Activated naive CD8-positive, alpha-beta T cell treated with anti-CD3 and anti-CD28 coated beads, Interleukin-2, amount 50 U/mL, for 24 hours (primary cell): ENCODE data around the gene ETS1.

Experiments
- ATAC-seq: fragments of 150-1000 bp; cut with Tn5 transposase; one replicate; pipeline ENCODE4 v1.10.0; 2021
- DNase-seq: peaks from one replicate; pipeline ENCODE4 v3.0.0; 2021
- H3K27ac Mint-ChIP-seq: one replicate; pipeline ENCODE4 v1.8.0; 2021; ENCODE audit warnings: mild to moderate bottlenecking, mixed read lengths
- H3K27me3 Mint-ChIP-seq: one replicate; pipeline ENCODE4 v1.8.0; 2021; ENCODE audit warnings: mixed read lengths
- H3K36me3 Mint-ChIP-seq: one replicate; pipeline ENCODE4 v1.8.0; 2021; ENCODE audit warnings: low read depth, mixed read lengths
- H3K4me1 Mint-ChIP-seq: one replicate; pipeline ENCODE4 v1.8.0; 2021; ENCODE audit warnings: mixed read lengths
- H3K4me3 Mint-ChIP-seq: one replicate; pipeline ENCODE4 v1.8.0; 2021; ENCODE audit warnings: mild to moderate bottlenecking, moderate library complexity, mixed read lengths
- H3K9me3 Mint-ChIP-seq: one replicate; pipeline ENCODE4 v1.8.0; 2021; ENCODE audit warnings: mixed read lengths

The ETS1 gene

DNA sequence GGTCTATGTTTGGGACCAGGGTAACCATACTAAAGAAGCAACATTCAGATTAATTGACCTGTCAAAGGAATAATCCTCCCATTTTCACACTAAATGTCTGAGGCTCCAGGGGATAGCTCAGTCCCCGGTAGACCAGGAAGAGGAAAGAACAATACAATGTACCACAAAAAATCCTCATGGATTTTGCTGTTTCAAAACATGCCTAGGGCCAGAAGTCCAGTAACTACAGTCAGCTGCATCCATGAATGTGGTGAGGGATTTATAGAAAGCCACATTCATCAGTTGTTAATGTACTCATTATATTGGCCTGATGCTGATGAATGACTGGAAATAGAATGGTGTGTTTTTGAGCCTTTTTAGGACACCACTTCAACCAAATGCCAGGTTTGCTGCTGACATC lies 6.9 kb upstream of the ETS1 start:
- no peak overlapping the region for H3K4me3 Mint-ChIP-seq
- H3K27ac Mint-ChIP-seq = no peak overlapping the region
- peaks cover 36% of the 10 kb centered on the region for H3K4me1 Mint-ChIP-seq
- DNase-seq (no peak), ATAC-seq (no peak)
- H3K9me3 Mint-ChIP-seq = no peaks in the 10 kb centered on the region
- no peaks in the 10 kb centered on the region for H3K36me3 Mint-ChIP-seq
- no peaks in the 10 kb centered on the region for H3K27me3 Mint-ChIP-seq

DNA sequence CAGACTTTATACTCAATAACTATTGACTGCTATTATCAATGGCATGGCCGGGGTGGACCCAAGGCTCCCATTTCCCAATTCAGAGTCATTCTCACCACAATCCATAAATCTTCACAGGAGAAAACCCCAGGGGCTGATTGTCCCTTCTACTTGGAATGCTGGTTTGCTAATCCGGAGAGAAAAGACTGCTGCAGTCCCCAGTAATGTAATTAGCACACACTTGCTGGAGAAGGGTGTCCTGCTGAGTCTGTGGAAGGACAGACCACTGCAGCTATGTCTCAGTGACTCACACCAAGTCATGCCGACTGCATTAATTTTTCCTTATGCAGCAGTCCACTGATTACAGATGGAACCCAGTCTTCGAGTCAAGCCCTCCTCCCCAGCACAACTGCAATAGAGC lies 5.9 kb upstream of the ETS1 start:
- no peaks in the 10 kb centered on the region for H3K36me3 Mint-ChIP-seq
- H3K27ac Mint-ChIP-seq = no peak overlapping the region
- no peak for ATAC-seq
- H3K4me1 Mint-ChIP-seq = peaks cover 27% of the 10 kb centered on the region
- H3K4me3 Mint-ChIP-seq = no peak overlapping the region
- no peak for DNase-seq
- H3K9me3 Mint-ChIP-seq = no peaks in the 10 kb centered on the region
- H3K27me3 Mint-ChIP-seq = no peaks in the 10 kb centered on the region

DNA sequence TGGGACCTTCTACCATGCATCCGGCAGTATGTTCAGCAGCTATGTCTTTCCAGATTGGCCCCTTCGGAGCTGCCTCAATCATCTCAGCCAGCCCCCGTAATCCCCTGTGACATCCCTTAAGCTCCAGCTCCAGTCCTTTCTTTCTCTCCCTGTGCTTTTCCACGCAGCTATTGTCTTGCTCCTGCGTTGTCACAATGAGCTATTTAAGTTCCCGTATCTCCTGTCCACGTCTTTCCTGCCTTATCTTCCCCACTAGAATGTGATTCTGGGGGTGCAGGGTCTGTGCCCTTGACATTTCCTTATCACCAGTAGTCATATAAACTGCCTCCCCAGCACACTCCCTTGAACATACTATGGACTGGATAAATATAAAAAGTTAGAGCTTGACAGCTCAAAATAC lies 5.1 kb upstream of the ETS1 start:
- no peaks in the 10 kb centered on the region for H3K27me3 Mint-ChIP-seq
- no peak overlapping the region for H3K27ac Mint-ChIP-seq
- H3K4me1 Mint-ChIP-seq = peaks cover 25% of the 10 kb centered on the region
- no peaks in the 10 kb centered on the region for H3K36me3 Mint-ChIP-seq
- no peaks in the 10 kb centered on the region for H3K9me3 Mint-ChIP-seq
- no peak for DNase-seq
- no peak for ATAC-seq
- no peak overlapping the region for H3K4me3 Mint-ChIP-seq

DNA sequence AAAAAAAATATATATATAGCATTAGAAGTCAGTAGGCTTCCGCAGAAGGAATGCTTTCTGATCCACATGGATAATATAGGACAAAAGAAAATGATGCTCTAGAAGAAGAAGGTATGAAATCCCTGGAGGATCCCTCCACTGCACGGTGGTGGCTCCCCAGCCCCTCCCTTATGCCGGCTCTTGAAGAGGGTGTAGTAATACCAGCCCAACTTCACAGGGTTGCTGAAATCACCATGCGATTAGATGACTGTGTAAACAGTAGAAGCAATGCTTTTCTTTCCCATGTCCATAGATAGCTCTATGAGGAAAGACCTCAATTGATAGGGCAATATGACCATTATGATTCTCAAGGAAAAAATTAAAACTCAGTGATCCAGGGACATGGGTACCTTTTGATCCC lies 3.2 kb upstream of the ETS1 start:
- no peak for DNase-seq
- Mint-ChIP-seq H3K4me1 (peaks cover 9% of the 10 kb centered on the region), H3K4me3 (no peak overlapping the region), H3K27me3 (no peaks in the 10 kb centered on the region), H3K9me3 (no peaks in the 10 kb centered on the region), H3K27ac (no peak overlapping the region), H3K36me3 (no peaks in the 10 kb centered on the region)
- no peak for ATAC-seq

DNA sequence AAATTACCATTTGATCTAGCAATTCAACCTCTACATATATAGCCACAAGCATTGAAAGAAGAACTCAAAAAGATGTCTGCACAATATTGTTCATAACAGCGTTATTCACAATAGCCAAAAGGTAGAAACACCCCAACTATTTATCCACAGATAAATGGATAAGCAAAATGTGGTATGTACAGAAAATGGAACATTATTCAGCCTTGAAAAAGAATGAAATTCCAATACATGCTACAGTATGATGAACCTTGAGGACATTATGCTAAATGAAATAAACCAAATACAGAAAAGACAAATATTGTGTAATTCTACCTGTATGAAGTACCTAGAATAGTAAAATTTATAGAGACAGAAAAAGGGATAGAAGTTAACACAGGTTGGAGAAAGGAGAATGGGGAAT lies 2.6 kb upstream of the ETS1 start:
- H3K27me3 Mint-ChIP-seq = no peaks in the 10 kb centered on the region
- H3K36me3 Mint-ChIP-seq = no peaks in the 10 kb centered on the region
- H3K27ac Mint-ChIP-seq = no peak overlapping the region
- H3K4me1 Mint-ChIP-seq = peaks cover 4% of the 10 kb centered on the region
- DNase-seq (no peak), ATAC-seq (no peak)
- no peaks in the 10 kb centered on the region for H3K9me3 Mint-ChIP-seq
- H3K4me3 Mint-ChIP-seq = no peak overlapping the region

DNA sequence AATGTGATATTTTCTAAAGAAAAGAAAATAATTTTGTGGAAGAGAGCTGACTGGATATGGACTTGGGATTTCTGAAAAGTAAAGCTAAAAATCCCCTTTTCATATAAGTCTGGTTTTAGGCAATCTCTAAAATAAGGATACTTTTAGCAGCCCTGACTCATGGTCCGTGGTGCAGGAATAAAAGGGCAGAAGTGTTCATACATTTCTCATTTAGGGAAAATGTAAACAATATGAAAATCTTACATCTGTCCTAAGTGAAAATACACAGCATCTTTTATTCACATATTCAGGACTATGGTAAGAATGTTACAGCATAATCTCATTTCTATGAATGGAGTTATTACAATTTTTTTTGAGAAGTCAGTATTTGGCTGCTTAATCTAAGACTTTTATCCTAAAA lies 735 bp upstream of the ETS1 start:
- Mint-ChIP-seq H3K36me3 (no peaks in the 10 kb centered on the region), H3K9me3 (no peaks in the 10 kb centered on the region), H3K4me1 (peaks cover 13% of the 10 kb centered on the region), H3K4me3 (no peak overlapping the region), H3K27me3 (no peaks in the 10 kb centered on the region), H3K27ac (no peak overlapping the region)
- ATAC-seq (no peak), DNase-seq (no peak)

DNA sequence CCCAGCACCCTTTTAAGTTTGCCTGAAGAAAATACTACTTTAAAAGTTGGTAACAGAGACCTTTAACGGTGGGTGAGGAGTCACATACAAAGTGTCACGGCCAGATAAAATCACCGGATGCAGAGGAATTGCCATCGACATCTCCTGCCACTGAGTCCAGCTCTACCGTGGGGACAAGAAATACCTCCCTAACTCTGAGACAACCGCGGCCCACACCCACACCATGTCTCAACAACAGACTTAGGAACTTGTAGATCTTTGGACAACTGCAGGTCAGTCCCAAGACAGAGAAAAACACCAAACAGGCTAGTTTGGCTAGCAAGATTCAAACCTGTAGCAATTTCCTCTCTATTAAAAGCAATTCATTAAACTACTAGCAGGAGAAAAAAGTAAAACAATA lies 669 bp downstream of the ETS1 start:
- ATAC-seq = no peak
- no peaks in the 10 kb centered on the region for H3K36me3 Mint-ChIP-seq
- no peaks in the 10 kb centered on the region for H3K9me3 Mint-ChIP-seq
- H3K27ac Mint-ChIP-seq = no peak overlapping the region
- H3K4me1 Mint-ChIP-seq = peaks cover 25% of the 10 kb centered on the region
- no peak for DNase-seq
- no peak overlapping the region for H3K4me3 Mint-ChIP-seq
- H3K27me3 Mint-ChIP-seq = no peaks in the 10 kb centered on the region

DNA sequence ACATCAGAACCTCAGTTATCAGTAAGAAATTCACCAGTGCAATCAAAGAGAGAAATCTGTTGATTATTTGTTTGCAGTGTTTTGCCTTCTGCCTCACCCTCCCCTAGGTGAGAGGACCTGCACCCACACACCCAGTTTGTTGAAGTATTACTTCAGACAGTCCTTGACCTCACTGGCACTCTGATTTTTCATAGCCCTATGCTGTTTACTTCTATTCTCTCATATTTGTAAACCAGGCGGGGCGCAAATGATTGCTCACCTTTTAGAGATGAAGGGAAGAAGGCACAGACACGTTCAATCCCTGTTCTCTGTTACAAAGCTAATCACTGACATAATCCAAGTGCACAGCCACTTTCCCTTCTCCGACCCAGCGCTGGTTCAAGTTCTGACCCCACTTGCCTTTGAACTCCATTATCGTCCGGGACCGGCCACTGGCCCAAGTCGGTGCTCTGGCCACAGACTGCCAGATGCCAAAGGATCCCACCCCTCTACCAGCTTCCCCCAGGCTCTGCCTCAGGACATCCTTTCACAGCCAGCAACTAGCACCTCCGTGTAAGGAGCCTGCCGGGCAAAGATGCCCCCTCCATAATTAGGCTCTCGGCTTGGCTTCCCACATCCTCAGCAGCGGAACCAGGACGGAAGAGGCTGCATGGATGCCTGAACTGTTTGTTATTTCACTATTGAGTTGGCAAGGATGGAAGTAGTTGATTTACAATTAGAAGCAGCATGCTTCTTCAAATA lies 1.7 kb downstream of the ETS1 start:
- DNase-seq (no peak), ATAC-seq (no peak)
- Mint-ChIP-seq H3K9me3 (no peaks in the 10 kb centered on the region), H3K27ac (no peak overlapping the region), H3K4me1 (peaks cover 36% of the 10 kb centered on the region), H3K36me3 (no peaks in the 10 kb centered on the region), H3K27me3 (no peaks in the 10 kb centered on the region), H3K4me3 (no peak overlapping the region)

DNA sequence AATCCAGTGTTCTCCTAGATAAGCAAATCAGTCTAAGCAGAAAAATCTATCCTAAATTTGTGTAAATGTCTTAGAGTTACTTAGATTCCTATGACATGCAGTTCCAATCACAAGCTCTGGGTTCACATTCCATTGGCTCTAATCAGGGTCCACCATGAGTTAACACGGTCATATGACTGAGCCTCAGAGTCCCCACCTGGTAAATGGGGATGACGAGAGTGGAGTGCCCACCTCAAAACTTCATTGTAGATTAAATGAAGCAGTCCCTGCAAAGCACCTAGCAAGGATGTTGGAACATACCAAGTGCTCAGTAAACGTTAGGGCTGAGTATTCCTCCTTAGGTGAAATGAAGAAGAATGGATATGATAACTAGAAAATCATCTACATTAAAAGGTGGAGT lies 3.1 kb downstream of the ETS1 start:
- H3K27ac Mint-ChIP-seq = no peak overlapping the region
- H3K36me3 Mint-ChIP-seq = no peaks in the 10 kb centered on the region
- H3K27me3 Mint-ChIP-seq = no peaks in the 10 kb centered on the region
- H3K4me3 Mint-ChIP-seq = no peak overlapping the region
- H3K4me1 Mint-ChIP-seq = peaks cover 50% of the 10 kb centered on the region
- H3K9me3 Mint-ChIP-seq = no peaks in the 10 kb centered on the region
- DNase-seq = no peak
- ATAC-seq = no peak

DNA sequence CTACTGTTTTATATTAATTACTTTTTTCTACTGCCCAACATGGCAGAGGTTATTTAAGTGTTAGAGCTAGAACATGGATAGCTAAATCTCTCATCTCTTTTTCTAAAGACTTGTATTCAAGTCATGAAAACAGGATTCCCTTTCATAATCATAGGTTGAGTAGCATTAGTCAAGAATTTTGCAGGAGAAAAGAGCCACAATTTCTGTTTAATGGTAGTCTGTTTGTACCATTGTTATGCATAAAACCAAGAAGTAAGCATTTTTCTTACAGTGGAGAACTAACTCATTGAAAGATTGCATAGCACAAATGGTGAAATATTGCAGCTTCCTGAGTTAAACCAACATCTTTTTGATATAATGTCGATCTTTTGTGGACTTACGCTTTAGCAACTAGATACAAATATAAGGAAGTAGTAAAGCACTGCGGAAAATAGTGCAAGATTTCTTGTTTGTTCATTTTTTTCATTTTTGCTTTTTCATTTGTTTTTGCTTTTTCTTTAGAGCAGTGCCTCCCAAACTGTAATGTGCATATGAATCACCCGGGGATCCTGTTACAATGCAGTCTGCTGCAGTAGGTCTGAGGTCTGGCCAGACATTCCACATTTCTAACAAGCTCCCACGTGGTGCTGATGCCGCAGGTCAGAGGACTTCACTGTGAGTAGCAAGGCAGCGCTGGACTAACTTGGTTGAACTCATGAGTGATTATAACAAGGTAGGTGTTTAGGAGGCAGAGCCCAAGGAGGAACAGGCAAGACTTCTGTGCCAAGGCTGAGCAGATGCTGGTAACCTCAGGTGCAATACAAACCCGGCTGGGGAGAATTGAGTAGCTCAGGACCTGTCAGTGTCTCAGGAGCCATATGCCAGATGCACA lies 4.6 kb downstream of the ETS1 start:
- H3K4me1 Mint-ChIP-seq = peaks cover 55% of the 10 kb centered on the region
- H3K27me3 Mint-ChIP-seq = no peaks in the 10 kb centered on the region
- DNase-seq (no peak), ATAC-seq (no peak)
- H3K9me3 Mint-ChIP-seq = no peaks in the 10 kb centered on the region
- H3K36me3 Mint-ChIP-seq = no peaks in the 10 kb centered on the region
- peak overlapping the region; percentile 35 for H3K4me3 Mint-ChIP-seq
- peak overlapping the region; percentile 3 for H3K27ac Mint-ChIP-seq

DNA sequence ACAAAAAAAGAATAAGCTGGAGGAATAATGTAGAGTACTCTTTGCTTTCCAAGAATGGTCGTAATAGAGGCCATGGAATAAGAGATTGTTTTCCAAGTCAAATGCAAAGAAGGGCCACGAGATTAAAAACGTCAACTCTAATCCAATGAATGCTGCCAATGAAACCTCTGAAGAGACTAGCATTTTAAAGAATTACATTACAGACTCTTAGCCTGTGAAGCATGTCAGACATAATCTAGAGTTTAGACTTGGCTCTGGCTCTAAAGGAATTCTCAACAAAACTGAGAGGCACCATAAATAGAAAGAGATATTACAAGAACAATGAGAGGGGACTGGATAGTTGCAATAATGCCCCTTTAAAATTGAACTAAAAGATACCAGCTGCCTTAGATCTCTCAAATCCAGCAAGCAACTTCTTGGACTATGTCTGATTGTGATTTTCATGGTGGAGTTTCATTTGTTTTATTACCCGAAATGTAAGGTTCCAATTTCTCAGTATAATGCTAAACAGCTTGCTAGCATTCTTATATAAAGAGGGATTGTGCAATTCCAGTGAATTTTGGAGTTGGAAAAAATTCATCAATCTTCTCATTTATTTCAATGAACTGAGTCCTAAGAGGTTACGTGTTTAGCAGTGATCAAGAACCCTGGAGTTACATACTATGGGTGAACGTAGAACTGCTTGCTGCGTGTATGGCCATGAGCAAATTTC lies 5.6 kb downstream of the ETS1 start:
- ATAC-seq (no peak), DNase-seq (no peak)
- Mint-ChIP-seq H3K27ac (no peak overlapping the region), H3K4me1 (peaks cover 61% of the 10 kb centered on the region), H3K36me3 (no peaks in the 10 kb centered on the region), H3K9me3 (no peaks in the 10 kb centered on the region), H3K27me3 (no peaks in the 10 kb centered on the region), H3K4me3 (no peak overlapping the region)

DNA sequence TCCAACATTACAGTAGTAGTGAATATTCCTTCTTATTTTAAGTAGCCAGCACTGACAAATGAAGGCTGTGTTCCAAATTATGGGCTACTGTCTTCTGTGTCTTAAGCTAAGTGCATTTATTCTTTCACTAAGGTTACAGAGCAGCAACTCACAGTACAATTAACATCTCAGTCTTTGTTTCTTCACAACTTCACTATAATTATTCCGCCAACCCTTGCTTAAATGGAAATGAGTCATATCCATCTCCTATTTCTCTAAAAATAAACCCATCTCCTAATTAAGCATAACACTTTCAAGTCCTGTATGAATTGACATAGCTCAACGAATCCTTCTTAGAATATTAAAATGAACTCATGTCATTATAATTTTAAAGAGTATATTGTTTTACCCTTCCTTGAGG lies 6.7 kb downstream of the ETS1 start:
- Mint-ChIP-seq H3K4me3 (peak overlapping the region; percentile 65), H3K27ac (peak overlapping the region; percentile 94)

DNA sequence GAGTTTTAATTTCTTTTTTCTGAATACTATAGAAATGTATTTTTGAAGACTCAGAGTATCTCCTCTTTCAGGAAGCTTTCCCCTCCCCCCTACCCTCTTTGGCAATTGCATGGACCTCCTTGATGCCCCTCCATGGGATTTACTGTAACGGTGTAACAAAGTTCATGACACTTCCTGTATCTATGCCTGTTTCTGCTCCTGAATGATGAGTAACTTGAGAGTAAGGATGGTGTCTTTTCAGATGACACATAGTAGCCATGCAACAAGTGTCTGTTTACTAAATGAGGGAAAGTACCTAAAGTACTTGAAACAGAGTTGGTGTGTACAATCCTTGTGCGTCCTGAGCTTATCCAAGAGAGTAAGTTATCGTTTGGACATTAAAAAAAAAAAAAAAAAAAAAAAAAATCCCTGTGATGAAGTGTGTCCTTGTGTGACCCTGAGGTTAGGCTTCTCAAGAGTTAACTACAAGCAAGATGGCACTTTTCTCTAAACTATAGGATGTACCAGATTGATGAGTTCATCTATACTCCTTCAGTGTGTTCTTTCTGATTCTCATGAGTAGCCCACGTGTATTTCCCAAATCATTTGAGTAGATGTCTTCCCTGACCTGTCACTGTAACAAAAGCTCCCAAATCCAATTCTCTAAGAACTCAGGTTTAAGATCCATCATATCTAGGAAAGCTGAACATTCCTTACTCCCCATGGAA lies 7.4 kb downstream of the ETS1 start:
- H3K27ac Mint-ChIP-seq = peak overlapping the region; percentile 94
- no peaks in the 10 kb centered on the region for H3K36me3 Mint-ChIP-seq
- H3K27me3 Mint-ChIP-seq = no peaks in the 10 kb centered on the region
- H3K4me1 Mint-ChIP-seq = peaks cover 76% of the 10 kb centered on the region
- peak overlapping the region; percentile 65 for H3K4me3 Mint-ChIP-seq
- peak; percentile 96 for ATAC-seq
- DNase-seq = no peak
- H3K9me3 Mint-ChIP-seq = no peaks in the 10 kb centered on the region

More for the DNA sequence above, 6.7 kb downstream of the ETS1 start:
- ATAC-seq (peak; percentile 45), DNase-seq (no peak)
- Mint-ChIP-seq H3K4me1 (peaks cover 69% of the 10 kb centered on the region), H3K9me3 (no peaks in the 10 kb centered on the region), H3K27me3 (no peaks in the 10 kb centered on the region), H3K36me3 (no peaks in the 10 kb centered on the region)

DNA sequence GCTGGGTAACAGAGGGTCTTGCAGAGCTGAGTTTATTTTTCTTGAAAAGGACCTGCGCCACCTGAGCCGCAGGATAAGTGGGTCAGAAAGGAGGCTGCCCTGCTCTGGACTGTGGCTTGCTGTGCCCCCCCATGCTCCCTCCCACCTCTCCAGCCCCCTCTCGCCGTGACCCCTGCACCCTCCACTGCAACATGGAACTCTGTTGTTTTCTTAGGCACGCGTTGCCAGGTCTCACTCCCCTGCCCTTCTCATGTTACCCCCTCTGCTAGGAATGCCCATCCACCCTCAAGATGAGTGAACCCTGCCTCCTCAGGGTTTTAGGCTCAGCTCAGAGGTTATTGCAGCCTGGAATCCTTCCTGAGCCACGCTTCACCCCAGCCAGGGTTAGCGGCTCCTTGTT lies 10.8 kb downstream of the ETS1 start:
- no peak overlapping the region for H3K4me3 Mint-ChIP-seq
- H3K9me3 Mint-ChIP-seq = no peaks in the 10 kb centered on the region
- no peaks in the 10 kb centered on the region for H3K36me3 Mint-ChIP-seq
- DNase-seq (no peak), ATAC-seq (no peak)
- no peak overlapping the region for H3K27ac Mint-ChIP-seq
- H3K27me3 Mint-ChIP-seq = no peaks in the 10 kb centered on the region
- H3K4me1 Mint-ChIP-seq = peaks cover 65% of the 10 kb centered on the region
